ENCODE data around the gene ATAD3C.

DNA sequence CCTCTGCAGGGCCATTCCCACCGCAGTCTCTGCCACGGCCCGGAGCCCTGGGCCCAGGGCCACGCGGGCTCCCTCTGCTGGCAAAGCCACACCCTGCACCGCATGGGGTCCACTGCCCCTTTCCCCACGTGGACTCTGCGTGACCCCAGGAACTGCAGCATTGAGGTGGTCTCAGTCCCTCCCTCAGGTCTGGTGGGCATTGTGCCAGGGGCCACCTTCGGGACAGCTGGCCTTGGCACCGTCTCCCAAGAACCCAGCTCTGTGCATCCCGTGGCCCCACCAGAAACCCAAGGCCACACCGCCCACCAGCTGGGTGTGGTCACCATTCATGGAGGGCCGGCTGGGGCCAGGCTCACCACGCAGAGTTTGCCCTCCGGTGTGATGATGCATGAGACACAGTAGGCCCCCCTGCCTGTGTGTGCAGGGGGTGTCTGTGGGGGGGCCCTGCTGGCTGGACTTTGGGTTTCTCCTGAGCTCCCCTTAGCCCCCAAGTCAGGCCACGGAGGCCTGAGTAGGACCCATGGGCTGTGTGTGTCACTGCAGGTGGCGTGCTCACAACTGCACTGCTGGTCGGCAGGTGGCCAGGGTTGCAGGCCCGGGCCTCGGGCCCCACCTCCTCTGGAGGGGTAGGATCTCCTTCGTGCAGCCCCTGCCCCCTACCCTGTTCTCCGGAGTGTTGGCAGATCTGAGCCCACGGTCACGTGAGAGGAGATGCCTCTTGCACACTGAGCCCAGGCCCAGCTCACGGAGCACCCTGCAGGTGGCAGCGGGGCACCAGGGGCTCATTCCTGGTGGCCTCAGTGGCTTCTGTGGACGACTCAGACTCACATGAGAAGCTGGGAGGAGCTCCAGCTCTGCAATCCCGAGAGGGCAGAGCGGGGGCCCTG lies 8.2 kb upstream of the ATAD3C start:
- no peak for TF ChIP-seq EZH2 (IDR thresholded peaks at IDR 0.05; ENCODE audit: borderline replicate concordance, control insufficient read depth, low read depth, low read length)
- TF ChIP-seq, protein P1, sequence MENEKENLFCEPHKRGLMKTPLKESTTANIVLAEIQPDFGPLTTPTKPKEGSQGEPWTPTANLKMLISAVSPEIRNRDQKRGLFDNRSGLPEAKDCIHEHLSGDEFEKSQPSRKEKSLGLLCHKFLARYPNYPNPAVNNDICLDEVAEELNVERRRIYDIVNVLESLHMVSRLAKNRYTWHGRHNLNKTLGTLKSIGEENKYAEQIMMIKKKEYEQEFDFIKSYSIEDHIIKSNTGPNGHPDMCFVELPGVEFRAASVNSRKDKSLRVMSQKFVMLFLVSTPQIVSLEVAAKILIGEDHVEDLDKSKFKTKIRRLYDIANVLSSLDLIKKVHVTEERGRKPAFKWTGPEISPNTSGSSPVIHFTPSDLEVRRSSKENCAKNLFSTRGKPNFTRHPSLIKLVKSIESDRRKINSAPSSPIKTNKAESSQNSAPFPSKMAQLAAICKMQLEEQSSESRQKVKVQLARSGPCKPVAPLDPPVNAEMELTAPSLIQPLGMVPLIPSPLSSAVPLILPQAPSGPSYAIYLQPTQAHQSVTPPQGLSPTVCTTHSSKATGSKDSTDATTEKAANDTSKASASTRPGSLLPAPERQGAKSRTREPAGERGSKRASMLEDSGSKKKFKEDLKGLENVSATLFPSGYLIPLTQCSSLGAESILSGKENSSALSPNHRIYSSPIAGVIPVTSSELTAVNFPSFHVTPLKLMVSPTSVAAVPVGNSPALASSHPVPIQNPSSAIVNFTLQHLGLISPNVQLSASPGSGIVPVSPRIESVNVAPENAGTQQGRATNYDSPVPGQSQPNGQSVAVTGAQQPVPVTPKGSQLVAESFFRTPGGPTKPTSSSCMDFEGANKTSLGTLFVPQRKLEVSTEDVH (IDR thresholded peaks at IDR 0.05; ENCODE audit: low read depth, partially characterized antibody), result no peak
- TF ChIP-seq, protein P2, sequence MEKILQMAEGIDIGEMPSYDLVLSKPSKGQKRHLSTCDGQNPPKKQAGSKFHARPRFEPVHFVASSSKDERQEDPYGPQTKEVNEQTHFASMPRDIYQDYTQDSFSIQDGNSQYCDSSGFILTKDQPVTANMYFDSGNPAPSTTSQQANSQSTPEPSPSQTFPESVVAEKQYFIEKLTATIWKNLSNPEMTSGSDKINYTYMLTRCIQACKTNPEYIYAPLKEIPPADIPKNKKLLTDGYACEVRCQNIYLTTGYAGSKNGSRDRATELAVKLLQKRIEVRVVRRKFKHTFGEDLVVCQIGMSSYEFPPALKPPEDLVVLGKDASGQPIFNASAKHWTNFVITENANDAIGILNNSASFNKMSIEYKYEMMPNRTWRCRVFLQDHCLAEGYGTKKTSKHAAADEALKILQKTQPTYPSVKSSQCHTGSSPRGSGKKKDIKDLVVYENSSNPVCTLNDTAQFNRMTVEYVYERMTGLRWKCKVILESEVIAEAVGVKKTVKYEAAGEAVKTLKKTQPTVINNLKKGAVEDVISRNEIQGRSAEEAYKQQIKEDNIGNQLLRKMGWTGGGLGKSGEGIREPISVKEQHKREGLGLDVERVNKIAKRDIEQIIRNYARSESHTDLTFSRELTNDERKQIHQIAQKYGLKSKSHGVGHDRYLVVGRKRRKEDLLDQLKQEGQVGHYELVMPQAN (conservative IDR thresholded peaks at IDR 0.05), result 0 out of 2 replicates have a peak, but pooled peaks have one; percentile 45
- TF ChIP-seq, protein P3, sequence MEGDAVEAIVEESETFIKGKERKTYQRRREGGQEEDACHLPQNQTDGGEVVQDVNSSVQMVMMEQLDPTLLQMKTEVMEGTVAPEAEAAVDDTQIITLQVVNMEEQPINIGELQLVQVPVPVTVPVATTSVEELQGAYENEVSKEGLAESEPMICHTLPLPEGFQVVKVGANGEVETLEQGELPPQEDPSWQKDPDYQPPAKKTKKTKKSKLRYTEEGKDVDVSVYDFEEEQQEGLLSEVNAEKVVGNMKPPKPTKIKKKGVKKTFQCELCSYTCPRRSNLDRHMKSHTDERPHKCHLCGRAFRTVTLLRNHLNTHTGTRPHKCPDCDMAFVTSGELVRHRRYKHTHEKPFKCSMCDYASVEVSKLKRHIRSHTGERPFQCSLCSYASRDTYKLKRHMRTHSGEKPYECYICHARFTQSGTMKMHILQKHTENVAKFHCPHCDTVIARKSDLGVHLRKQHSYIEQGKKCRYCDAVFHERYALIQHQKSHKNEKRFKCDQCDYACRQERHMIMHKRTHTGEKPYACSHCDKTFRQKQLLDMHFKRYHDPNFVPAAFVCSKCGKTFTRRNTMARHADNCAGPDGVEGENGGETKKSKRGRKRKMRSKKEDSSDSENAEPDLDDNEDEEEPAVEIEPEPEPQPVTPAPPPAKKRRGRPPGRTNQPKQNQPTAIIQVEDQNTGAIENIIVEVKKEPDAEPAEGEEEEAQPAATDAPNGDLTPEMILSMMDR (IDR thresholded peaks at IDR 0.05 in 2 of 3, conservative IDR thresholded peaks at IDR 0.05 in 1 of 3; ENCODE audit: control insufficient read depth in 2 of 3, extremely low read depth in 1 of 3, insufficient read depth in 1 of 3, low read depth in 3 of 3, low read length in 3 of 3), result peak; percentile 88 to 98 (median 89)

Data from GM12878 (cell line).